AG08396 (cell line): ENCODE measurements around the gene ASCL5.

Source experiments
- DNase-seq: peaks from one replicate; pipeline ENCODE4 v3.0.0; 2012; ENCODE audit warnings: low spot score, mixed read lengths

ASCL5 gene

DNA sequence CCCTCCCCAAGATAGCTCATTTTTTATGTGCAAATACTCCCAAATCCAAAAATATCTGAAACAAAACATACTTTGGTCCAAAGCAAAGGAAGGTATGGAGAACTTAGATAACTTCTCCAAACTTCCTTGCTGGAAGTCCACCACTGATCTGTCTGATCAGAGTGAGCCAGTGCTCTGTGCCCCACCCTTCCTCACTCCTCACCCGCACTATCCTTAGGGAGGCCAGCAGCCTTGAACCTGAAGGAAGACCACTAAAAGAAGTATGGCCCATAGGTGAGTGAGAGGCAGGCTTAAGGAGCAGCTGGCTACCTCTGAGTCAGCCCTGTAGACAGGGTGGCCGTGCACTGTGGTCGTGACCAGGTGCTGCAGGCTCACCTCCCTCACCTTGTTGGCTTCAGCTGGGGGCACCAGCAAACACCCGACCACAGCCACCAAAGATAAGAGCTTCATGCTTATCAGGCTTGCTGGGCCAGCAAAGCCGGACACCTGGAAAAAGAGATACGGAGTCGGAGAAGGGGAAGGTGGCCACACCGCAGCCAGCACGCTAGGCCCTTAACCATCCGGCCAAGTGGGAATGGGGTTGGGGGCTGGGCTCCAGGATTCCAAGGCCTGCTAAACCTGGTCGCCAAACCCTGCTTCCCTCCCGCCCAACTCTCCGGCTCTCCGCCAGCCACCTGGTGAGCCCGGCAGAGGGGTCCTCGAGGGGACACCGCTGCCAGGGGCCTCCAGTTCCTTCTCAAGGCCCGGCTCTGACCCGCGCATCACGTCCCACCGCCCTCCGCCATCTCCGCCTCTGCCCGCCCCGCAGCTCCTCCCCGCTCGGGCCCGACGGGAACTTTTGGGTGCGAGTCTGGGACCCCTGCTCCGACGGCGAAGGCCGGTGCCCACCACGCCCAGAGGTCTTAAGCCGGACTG lies 26.7 kb upstream of the ASCL5 start:
- DNase-seq = no peak

- DNase-seq = no peak
Observed at GRCh38 chr1:201149400-201149799, 22.4 kb upstream of the ASCL5 start.

GRCh38 chr1:201147396-201148015 lies 20.5 kb upstream of the ASCL5 start:
- no peak for DNase-seq

DNA sequence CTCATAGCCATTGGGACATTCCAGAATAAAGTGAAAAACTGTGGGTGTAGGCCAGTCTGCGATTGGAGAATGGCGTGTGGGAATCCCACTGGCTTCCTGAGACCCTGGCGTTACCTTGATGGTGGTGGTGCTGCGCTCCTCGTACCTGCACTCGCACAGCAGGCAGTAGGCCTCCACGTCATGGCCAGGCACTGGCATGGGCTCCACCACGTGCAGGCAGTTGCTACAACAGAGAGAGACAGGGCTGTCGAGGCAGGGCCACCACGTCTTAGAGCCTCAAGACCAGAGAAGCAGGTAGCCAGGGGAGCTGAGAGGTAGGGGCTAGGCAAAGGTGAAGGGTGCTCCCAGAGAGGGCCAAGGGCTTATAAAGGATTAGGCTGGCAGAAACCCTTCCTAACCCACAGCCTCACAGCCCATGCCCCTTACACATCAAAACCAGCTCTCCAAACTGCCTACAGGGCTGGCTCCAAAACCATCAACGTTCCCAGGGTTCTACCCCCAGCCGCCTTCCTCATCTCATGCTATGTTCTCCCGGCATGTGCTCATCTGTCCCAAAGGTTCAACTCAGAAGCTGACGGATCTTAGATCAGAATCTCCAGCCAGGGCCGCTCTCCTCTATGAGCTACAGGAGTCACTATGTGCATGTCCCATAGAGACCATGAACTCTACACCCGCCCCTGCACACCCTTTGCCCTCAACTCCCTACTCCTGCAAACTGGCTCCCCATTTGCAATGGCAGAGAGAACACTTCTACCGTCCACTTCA lies 19.8 kb upstream of the ASCL5 start:
- no peak for DNase-seq

GRCh38 chr1:201145816-201146215 lies 18.8 kb upstream of the ASCL5 start:
- DNase-seq = no peak

- DNase-seq = no peak
Observed at GRCh38 chr1:201145132-201145531, 18.1 kb upstream of the ASCL5 start.

GRCh38 chr1:201144701-201145100 lies 17.7 kb upstream of the ASCL5 start:
- no peak for DNase-seq

DNA sequence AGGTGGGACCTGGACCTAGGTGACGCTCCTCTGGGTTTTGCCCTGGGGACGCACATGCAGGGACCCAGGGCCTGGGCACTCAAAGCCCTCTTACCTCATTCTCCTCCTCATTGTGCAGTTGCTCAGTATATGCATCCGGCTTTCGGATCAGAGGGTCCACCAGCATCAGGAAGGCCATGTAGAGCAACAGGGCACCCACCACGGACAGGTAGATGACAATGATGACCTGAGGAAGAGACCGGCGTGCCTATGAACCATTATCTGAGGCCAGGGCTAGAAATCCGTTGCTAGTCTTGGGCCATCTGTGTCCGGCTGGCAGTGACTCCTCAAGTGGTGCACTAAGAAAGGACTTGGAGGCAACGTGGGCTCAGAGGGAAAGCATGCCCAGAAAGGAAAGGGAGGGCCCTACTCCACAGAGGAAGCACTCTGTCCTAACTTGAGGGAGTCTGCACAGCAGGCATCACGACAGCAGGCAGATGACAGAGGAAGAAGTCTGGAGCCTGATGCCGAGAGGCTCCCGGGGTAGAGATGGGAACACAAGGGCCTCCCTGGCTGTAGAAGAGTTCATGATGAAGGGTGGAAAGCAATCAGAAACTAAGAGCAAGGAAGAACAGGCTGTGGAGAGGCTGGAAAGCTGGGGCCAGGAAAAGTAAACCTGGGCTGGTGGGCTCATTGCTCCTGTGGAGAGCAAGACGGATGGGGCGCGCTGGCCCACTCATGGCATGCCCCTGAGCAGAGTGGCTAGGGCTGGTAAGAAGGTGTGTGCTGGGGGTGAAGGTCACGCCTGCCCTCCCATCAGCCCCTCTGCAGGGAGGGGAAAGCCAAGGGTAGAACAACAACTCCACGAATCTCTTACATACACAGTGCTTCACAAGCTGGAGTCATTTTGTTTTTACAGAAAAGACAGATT lies 17.0 kb upstream of the ASCL5 start:
- DNase-seq = no peak

GRCh38 chr1:201142849-201143725 lies 16.1 kb upstream of the ASCL5 start:
- DNase-seq = no peak

GRCh38 chr1:201142011-201142848 lies 15.2 kb upstream of the ASCL5 start:
- DNase-seq = no peak

DNA sequence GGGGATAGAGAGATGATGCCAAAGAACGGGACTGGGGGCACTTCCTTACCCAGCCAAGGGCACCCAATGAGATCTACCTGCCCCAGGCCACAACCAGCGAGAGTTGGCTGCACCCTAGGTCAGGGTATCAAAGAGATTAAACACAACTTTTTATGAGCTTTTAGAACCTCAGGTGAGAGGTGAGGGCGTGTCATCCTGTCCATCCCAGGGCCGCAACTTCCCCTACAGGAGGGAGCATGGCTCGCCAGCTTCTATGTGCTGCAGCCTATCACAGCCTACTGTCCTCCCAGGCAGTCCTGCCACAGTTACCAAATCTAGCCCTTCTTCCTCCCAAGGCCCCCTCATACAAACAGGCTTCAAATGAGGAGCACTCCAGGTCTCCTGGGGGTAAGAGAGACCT lies 14.4 kb upstream of the ASCL5 start:
- no peak for DNase-seq

GRCh38 chr1:201140941-201141260 lies 13.9 kb upstream of the ASCL5 start:
- no peak for DNase-seq

DNA sequence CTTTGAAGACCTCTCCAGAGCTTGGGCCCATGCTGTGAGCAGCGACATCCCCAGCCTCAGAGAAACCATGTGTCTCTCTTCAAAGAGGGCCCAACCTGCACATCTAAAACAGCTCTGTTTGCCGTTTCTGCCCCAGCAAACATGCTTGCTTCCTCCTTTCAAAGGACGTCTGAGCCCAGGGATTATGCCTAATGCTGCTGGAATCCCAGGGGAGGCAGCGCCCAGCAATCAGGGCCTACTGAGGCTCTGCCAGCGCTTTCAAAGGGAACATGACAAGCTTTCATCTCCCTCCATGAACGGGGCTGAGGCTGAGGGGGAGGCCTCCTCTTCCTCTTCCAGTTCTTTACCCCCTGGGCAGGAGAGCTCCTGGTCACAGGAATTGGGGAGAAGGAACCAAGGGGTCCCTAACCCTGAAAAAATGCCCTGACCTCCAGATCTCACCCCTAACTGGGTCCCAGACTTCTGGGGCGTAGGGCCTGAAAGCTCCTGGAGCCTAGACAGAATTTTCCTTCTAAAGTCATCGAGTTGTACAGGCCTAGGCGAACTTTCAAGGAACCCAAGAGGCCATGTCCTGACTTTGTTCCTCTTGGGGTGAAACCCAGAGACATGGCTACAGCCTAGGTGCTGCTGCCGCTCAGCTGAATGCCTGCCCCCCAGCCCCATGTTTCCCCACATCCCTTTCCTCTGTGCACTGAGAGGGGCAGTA lies 13.4 kb upstream of the ASCL5 start:
- DNase-seq = no peak

GRCh38 chr1:201139756-201140155 lies 12.8 kb upstream of the ASCL5 start:
- DNase-seq = no peak

- no peak for DNase-seq
Observed at GRCh38 chr1:201139306-201139705, 12.3 kb upstream of the ASCL5 start.

DNA sequence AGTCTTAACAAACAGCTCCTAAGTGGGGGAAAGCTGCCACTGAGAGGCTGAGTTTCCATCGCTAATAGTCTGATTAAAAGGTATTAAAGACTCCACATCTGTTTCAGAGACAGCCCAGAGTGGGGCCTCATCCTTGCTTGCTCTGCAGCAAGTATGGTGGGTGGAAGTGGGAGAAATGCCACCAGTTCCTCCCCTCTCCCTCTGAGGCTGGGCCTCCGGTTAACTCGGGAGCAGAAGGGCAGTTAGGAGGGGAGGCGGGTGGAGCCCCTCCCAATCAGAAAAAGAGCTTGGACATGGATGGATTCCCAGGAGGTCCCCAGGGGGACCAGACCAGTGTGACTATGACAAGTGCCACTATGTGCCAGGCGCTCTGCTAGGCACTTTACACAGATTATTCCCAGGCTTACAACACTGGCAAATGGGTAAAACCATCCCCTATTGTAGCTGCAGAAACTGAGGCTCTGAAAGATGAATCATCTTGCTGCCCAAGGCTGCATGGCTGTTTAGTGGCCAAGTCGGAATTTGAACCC lies 11.4 kb upstream of the ASCL5 start:
- DNase-seq = no peak

DNA sequence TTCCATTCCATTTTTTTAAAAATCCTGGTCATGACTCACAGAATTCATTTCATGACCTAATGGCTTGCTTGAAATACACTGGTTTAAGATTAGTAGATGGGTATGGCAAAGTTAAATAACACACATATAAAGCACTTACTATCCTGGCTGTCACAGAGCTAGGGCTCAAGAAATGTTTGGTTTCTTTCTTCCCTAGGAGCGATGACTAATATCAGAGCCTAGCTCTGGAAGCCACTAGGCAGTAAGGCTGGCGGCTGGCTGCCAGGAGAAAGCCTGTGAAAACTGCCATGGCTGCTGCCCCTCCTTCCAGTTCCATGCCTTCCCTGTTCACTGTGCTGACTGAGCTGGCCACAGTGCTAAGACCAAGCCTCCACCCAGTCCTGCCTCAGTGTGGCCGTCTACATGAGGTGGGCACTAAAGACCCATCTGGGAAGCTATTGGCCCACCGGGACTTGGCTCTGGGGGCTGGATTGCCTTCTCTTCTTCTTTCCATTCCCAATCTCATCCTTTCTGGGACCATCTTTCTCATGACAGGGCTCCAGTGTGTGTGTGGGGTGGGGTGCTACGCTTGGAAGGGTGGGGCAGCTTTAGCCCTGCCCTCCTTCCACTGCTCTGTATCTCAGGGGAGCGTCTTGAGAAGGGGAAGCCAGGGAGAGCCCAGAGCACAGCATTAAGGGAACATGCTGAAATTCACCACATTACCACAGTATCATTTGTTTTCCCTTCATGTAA lies 10.8 kb upstream of the ASCL5 start:
- DNase-seq = peak; percentile 84

GRCh38 chr1:201137024-201137392 lies 10.0 kb upstream of the ASCL5 start:
- DNase-seq = no peak
